SK-N-SH treated with all-trans-retinoic acid at 6 μM for 48 hours (cell line): ENCODE results near the gene SNRPA1.

Experiments used
- ARNTL ChIP-seq: fragments of 450-650 bp; formaldehyde crosslinking; IDR thresholded peaks from 2 replicates; pipeline ENCODE4 v1.5.0; 2020; ENCODE audit warnings: low read depth, mild to moderate bottlenecking, moderate library complexity, borderline replicate concordance
- ISL1 ChIP-seq: fragments of 250-450 bp; sonication (Bioruptor Pico); IDR thresholded peaks from 2 replicates; pipeline ENCODE4 v2.1.2; 2022; ENCODE audit warnings: mild to moderate bottlenecking, moderate library complexity
- PATZ1 ChIP-seq: fragments of 250-450 bp; sonication (Bioruptor Pico); IDR thresholded peaks from 2 replicates; pipeline ENCODE4 v1.8.0; 2020; ENCODE audit warnings: mild to moderate bottlenecking, moderate library complexity, borderline replicate concordance
- RARB ChIP-seq: fragments of 250-450 bp; sonication (Bioruptor Pico); IDR thresholded peaks from 2 replicates; pipeline ENCODE4 v1.8.0; 2021; ENCODE audit warnings: mild to moderate bottlenecking, moderate library complexity
- ZNF565 ChIP-seq: fragments of 450-650 bp; formaldehyde crosslinking; conservative IDR thresholded peaks from 2 replicates; pipeline ENCODE4 v1.5.0; 2020; ENCODE audit warnings: low read depth, mild to moderate bottlenecking, moderate library complexity
- ZNF70 ChIP-seq: fragments of 450-650 bp; formaldehyde crosslinking; IDR thresholded peaks from 2 replicates; pipeline ENCODE4 v1.5.0; 2020; ENCODE audit warnings: mild to moderate bottlenecking, moderate library complexity

GRCh38 chr15:101237251-101237650 lies 57.8 kb downstream of the SNRPA1 start:
- no peak for TF ChIP-seq ZNF565 (CRISPR knock-in tag)
- no peak for TF ChIP-seq RARB (CRISPR knock-in tag)
- no peak for TF ChIP-seq ISL1 (CRISPR knock-in tag)
- no peak for TF ChIP-seq ZNF70 (CRISPR knock-in tag)
- no peak for TF ChIP-seq ARNTL
- TF ChIP-seq PATZ1 (CRISPR knock-in tag) = no peak
